ENCODE data around the gene HEY2. TPM values are rescaled to one million over a fixed set of nuclear protein-coding genes. Genes with fewer than 3 reads are reported as not detected.

Gene HEY2
- total RNA-seq, 1 experiment from 2014 or later: 6.6 TPM

DNA sequence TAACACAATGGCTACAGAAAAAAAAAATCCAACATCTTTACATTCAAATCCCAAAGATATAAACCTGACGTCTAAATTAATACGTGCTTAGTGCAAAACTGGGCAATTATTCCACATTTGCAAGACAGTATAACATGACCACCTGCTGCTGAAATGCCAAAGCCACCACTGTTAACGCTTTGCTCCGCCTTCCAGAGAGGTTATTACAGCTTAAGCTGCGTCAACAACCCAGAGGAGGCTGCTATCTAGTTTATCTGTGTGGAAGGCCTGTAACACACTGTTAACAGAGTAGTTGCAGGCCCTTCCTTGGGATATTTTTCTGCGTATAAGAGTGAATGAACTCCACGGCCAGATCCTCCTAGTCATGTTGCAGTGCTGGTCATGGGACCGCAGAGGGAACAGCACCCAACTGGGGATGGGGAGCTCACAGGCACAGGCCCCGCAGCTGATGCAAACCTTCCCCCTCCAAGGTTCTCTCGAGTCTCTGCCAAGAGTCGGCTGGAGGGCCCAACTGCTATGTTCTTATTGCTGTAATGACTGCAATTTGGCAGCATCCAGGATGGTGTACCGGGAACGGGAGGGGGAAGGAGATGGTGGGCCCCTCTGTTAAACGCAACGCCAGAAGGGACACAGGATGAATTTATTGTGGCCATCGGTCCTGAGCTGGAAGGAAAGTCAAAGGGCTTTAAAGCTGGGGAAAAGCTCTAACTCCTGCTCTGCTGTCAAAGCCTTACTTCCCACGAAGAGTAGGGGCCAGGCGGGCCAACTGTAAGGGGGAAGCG, 40.3 kb downstream of the HEY2 start:
- Mint-ChIP-seq H3K4me3 (peak overlapping the region; percentile 76 to 90), H3K36me3 (ENCODE audit: insufficient read depth in 1 of 3, low read depth in 3 of 3) (no peaks in the 10 kb centered on the region; a peak in 1 of 7 replicates), H3K9me3 (no peaks in the 10 kb centered on the region; a peak in 1 of 5 replicates), H3K27ac (peak overlapping the region in 2 of 3 experiments; percentile 86 to 87; a peak in 6 of 7 replicates), H3K4me1 (peaks cover 20 to 31% of the 10 kb centered on the region in 2 experiments), H3K27me3 (ENCODE audit: low read depth) (peaks cover 4% of the 10 kb centered on the region; the same call in 1 of the 2 replicates)
- Histone ChIP-seq H2BK12ac (ENCODE audit: insufficient read length, low read depth, low read length) (no peak overlapping the region), H4K91ac (ENCODE audit: insufficient read length, low read depth, low read length) (no peak overlapping the region), H3K4me1 (ENCODE audit: insufficient read depth, low read length) (no peaks in the 10 kb centered on the region), H4K5ac (ENCODE audit: insufficient read length, low read depth, low read length) (no peak overlapping the region), H3K9me3 (ENCODE audit: control insufficient read depth, low read depth, low read length) (no peaks in the 10 kb centered on the region), H2BK5ac (ENCODE audit: insufficient read length, low read length) (no peak overlapping the region), H2BK120ac (ENCODE audit: low read depth, low read length, poor library complexity, severe bottlenecking) (no peak overlapping the region), H3K23ac (ENCODE audit: insufficient read length, low read depth, low read length) (no peak overlapping the region), H3K23me2 (ENCODE audit: insufficient read length, low read depth, low read length, poor library complexity, severe bottlenecking) (peaks cover 4% of the 10 kb centered on the region), H2BK15ac (ENCODE audit: low read depth, low read length) (no peak overlapping the region), H3K56ac (ENCODE audit: insufficient read length, low read depth, low read length) (no peak overlapping the region), H3K9ac (ENCODE audit: extremely low read depth, insufficient read length, low read length) (peak overlapping the region; percentile 20), H2AK5ac (ENCODE audit: insufficient read length, low read length) (no peak overlapping the region), H3K14ac (ENCODE audit: insufficient read depth, low read length) (0 out of 2 replicates have a peak overlapping the region, but pooled peaks have one; percentile 21), H2BK20ac (ENCODE audit: low read depth, low read length, poor library complexity, severe bottlenecking) (no peak overlapping the region), H3K4me2 (ENCODE audit: insufficient read depth, insufficient read length, low read length) (peak overlapping the region; percentile 52), H3K27ac (ENCODE audit: insufficient read length, low read depth, low read length) (no peak overlapping the region), H3K18ac (ENCODE audit: insufficient read length, low read depth, low read length) (peak overlapping the region; percentile 43), H4K20me1 (ENCODE audit: control insufficient read depth, insufficient read depth, insufficient read length) (no peaks in the 10 kb centered on the region), H3K4ac (ENCODE audit: low read depth, low read length) (no peak overlapping the region), H3K79me2 (ENCODE audit: insufficient read depth, low read length) (no peaks in the 10 kb centered on the region), H3K79me1 (ENCODE audit: insufficient read depth, low read depth, low read length, poor library complexity, severe bottlenecking) (no peaks in the 10 kb centered on the region), H3K27me3 (ENCODE audit: insufficient read depth, low read length) (no peaks in the 10 kb centered on the region), H3T11ph (ENCODE audit: low read length) (no peak overlapping the region), H2AFZ (ENCODE audit: low read length) (no peak overlapping the region), H4K8ac (replicated peaks; ENCODE audit: insufficient read length, low read depth, low read length) (no peak overlapping the region)
- WGBS (ENCODE audit: extremely low coverage, insufficient read length, low lambda C conversion rate): no CpG with 5 or more reads among the region's 19 CpGs
- TF ChIP-seq, protein P1, sequence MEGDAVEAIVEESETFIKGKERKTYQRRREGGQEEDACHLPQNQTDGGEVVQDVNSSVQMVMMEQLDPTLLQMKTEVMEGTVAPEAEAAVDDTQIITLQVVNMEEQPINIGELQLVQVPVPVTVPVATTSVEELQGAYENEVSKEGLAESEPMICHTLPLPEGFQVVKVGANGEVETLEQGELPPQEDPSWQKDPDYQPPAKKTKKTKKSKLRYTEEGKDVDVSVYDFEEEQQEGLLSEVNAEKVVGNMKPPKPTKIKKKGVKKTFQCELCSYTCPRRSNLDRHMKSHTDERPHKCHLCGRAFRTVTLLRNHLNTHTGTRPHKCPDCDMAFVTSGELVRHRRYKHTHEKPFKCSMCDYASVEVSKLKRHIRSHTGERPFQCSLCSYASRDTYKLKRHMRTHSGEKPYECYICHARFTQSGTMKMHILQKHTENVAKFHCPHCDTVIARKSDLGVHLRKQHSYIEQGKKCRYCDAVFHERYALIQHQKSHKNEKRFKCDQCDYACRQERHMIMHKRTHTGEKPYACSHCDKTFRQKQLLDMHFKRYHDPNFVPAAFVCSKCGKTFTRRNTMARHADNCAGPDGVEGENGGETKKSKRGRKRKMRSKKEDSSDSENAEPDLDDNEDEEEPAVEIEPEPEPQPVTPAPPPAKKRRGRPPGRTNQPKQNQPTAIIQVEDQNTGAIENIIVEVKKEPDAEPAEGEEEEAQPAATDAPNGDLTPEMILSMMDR (conservative IDR thresholded peaks at IDR 0.05): no peak
- peak; percentile 59 for DNase-seq

Data from H9 (cell line).